8988T (cell line): Measurements from ENCODE around the gene ACAA1.
"Not testable (repeated sequence)": the region's sequence is repeated elsewhere in the genome, so short reads cannot be mapped to it uniquely, and the experiment has no call there.

Source experiments
- DNase-seq: peaks from one replicate; pipeline ENCODE4 v3.0.0; 2011

ACAA1 gene

DNA sequence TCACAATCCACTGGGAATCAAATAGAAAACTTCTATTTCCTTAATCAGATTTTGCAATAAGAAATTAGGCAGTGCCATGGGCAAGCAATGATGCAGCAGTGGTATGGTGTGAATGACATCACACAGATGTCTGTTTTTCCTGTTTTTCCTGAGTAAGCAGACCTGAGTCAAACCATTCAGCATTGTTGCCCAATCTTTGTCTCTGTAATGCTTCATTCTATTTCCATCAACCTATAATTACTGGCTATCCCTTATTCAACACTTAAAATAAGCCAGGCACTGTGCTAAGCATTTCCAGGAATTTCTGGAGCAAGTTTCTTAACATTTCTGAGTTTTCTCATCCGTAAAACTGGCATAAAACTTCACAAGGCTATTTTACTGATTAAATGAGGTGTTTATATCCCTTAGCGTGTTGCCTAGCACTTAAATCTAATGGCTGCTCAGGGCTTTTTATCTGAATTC, 17.1 kb upstream of the ACAA1 start:
- no peak for DNase-seq

DNA sequence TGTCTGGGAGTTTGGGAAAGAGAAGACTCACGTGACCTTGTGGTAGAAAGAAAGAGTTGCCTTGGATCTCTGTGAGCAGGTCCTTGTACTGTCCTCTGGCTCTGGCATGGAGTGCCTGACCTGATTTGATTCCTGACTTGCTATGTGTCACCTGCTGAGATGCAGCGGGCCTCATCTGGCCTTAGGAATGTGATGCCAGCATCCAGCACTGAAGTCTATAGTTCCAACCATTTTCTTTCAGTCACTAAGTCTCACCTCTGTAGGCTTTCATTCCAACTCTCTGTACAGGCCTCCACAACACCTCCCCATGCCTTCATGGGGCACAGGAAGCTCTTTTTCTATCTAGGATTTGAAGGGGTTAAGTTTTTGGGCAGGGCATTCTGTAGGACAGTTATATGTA, 16.3 kb upstream of the ACAA1 start:
- no peak for DNase-seq

GRCh38 chr3:38152609-38153008, 15.7 kb upstream of the ACAA1 start:
- DNase-seq: no peak

GRCh38 chr3:38151667-38152265, 14.8 kb upstream of the ACAA1 start:
- DNase-seq: no peak

- no peak for DNase-seq
Measured at GRCh38 chr3:38150780-38151528, 14.0 kb upstream of the ACAA1 start.

- DNase-seq: no peak
Measured at GRCh38 chr3:38149708-38150107, 12.8 kb upstream of the ACAA1 start.

DNA sequence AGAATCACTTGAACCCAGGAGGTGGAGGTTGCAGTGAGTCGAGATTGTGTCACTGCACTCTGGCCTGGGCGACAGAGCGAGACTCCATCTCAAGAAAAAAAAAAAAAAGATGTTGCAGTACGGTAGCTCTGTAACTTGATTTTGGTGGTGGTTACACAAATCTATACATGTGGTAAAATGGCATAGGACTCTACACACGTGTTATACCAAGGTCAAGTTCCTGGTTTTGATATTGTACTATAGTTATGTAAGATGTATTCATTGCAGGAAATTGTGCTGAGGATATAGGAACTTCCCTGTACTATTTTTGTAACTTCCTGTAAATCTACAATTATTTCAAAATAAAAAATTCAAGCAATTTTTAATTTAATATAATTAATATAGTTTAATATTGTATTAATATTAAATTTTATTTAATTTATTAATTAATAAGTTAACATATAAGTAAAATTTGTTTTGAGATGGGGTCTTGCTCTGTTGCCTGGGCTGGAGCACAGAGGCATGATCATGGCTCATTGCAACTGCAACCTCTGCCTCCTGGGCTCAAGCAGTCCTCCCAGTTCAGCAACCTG, 11.5 kb upstream of the ACAA1 start:
- no peak for DNase-seq

DNA sequence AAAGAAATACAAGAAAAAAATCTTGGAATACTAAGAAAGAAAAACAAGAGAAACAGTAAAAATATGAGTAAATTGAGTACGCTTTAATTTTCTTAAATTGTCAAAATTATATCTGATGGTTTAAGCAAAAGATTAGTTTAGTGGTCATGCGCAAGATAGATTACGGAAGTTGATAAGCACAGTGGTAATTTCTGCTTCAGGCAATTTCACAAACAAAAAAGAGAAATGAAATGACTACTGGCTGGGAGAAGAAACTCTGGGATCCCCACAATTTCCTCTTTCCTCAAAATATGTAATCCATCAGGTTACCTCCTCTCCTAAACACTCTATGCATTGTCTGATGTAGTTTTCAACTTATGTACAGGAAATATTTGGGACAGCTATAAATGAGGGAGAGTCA, 10.5 kb upstream of the ACAA1 start:
- no peak for DNase-seq

DNA sequence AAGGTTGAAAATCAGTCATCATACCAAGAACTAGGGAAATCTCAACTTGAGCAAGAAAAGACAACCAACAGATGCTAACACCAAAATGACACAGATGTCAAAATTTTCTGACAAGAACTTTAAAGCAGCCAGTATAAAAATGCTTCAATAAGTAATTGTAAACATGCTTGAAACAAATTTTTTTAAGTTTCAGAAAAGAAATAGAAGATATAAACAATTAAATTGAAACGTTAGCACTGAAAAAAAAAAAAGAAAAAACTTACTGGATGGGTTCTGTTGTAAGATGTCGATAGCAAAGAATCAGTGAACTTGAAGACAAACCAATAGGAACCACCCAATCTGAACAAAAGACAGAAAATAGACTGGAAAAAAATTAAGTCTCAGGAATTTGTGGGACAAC, 9.6 kb upstream of the ACAA1 start:
- no peak for DNase-seq

- no peak for DNase-seq
Measured at GRCh38 chr3:38143511-38143910, 6.6 kb upstream of the ACAA1 start.

- no peak for DNase-seq
Measured at GRCh38 chr3:38142959-38143358, 6.0 kb upstream of the ACAA1 start.

- no peak for DNase-seq
Measured at GRCh38 chr3:38141952-38142273, 5.0 kb upstream of the ACAA1 start.

GRCh38 chr3:38141173-38141951, 4.4 kb upstream of the ACAA1 start:
- no peak for DNase-seq

DNA sequence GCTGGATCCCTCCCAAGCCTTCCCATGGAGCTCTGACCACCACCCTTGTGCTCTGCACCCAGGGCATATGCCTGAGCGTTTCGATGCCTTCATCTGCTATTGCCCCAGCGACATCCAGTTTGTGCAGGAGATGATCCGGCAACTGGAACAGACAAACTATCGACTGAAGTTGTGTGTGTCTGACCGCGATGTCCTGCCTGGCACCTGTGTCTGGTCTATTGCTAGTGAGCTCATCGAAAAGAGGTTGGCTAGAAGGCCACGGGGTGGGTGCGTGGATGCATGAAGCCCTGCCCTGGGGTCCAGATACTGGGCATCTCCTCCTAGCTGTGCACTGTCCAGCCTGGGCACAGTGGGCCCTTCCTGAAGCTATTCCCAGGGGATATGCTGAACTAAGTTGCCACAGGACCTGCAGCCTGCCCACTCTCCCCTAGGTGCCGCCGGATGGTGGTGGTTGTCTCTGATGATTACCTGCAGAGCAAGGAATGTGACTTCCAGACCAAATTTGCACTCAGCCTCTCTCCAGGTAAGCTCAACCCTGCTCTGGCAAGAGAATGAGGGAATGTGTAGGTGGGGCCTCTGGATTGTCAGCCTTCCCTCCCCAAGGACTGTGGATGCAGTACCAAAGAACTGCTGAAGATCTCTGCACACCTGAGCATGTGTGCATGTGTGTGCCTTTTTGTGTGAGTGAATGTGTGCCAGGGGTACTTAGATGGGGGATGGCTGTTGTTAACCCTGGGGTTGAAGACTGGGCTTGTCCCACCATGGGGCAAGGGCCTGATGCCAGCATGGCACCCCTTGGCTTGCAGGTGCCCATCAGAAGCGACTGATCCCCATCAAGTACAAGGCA, 3.6 kb upstream of the ACAA1 start:
- no peak for DNase-seq

DNA sequence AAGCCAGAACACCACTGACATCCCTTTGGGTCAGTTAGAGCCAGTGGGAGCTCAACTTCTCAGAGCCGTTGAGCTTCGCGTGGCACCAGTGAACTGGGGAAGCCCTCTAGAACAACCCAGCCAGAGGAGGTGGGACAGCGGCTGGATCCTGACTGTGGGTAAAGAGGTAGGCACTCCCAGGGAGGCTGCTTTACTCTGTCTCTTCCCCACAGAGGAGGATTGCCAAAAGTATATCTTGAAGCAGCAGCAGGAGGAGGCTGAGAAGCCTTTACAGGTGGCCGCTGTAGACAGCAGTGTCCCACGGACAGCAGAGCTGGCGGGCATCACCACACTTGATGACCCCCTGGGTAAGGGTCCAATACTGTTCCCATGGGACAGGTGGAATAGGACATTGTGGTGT, 2.7 kb upstream of the ACAA1 start:
- DNase-seq: no peak

GRCh38 chr3:38139191-38139590, 2.3 kb upstream of the ACAA1 start:
- no peak for DNase-seq

DNA sequence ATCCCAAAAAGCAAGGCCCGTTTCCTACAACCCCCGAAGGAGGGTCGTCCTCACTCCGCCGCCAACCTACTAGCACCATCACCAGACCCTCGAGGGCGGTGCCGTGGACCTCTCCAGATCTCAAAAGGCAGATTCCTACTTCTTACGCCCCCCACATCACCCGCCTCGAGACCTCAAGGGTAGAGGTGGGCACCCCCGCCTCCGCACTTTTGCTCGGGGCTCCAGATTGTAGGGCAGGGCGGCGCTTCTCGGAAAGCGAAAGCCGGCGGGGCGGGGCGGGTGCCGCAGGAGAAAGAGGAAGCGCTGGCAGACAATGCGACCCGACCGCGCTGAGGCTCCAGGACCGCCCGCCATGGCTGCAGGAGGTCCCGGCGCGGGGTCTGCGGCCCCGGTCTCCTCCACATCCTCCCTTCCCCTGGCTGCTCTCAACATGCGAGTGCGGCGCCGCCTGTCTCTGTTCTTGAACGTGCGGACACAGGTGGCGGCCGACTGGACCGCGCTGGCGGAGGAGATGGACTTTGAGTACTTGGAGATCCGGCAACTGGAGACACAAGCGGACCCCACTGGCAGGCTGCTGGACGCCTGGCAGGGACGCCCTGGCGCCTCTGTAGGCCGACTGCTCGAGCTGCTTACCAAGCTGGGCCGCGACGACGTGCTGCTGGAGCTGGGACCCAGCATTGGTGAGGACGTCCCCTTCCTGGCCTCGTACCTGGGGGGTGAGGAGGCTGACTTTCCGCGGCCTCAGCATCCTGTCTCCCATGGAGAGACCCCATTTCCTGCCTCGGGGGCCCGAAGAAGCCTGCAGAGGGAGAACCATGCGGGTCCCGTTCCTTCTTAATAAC, 1.6 kb upstream of the ACAA1 start, which contains the start of gene MYD88:
Gene MYD88 (plus strand): TSS at position 313 of the 842 bp plus-strand sequence. CDS start 40 bp downstream, at position 353.
- peak; percentile 61 for DNase-seq

DNA sequence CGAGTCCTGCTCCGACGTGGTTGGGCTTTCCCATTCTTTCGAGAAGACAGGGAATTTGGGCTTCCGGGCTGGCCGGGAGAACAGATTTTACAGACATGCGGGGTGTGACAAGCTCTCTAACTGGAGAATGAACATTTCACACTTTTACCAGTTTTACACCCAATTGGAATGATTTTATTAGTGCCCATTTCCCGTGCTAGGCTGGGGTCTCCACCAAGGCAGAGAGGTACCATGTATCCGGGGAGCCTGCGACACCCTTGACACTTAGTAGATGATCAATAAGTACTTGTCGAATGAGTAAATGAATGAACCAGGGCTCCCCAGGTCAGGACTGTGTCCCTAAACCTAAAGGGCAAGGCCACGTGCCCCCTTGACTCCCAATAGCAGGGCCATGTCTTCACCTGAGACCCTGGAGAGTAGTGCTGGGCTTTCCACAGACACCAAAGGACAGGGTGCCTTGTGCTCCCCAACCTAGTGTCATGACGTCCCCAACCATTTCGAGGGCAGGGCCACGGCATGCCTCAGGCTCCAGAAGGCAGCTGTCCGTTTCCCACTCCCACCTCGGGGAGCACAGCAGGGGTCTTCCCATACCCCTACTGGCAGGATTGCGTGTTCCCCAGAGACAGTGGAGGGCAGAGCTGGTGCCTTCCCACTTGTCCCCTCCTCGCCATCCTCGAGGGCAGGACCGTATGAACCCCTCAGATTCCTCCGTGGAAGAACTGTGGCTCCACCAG, 855 bp upstream of the ACAA1 start:
- no peak for DNase-seq

DNA sequence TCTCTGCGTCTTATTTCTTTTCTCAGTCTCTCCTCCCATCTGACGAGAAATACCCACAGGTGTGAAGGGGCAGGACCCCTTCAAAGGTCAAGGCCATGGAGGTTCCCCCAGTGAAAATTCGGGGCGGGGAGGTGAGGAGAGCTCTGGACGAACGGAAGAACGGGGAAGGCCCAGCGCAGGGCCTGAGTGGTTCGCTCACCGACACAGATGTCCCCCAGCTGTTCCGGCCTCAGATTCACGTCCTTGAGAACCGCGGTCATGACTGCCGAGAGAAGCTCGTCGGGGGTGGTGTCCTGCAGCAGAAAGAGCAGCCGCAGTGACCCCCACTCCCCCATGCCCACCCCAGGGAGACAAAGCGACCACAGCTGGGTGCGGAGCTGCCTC, 542 bp downstream of the ACAA1 start:
- DNase-seq: no peak

- not testable (repeated sequence) for DNase-seq
Measured at GRCh38 chr3:38135621-38136277, 1.2 kb downstream of the ACAA1 start.
